Midbrain (tissue), 1 donor: ENCODE data around the gene NANOGP8.
"Not testable (repeated sequence)": the region's sequence is repeated elsewhere in the genome, so short reads cannot be mapped to it uniquely, and the experiment has no call there.

Source experiments
- DNase-seq: peaks from one replicate; lab custom pipeline; 2025; lab: John Stamatoyannopoulos, UW

The NANOGP8 gene, protein sequence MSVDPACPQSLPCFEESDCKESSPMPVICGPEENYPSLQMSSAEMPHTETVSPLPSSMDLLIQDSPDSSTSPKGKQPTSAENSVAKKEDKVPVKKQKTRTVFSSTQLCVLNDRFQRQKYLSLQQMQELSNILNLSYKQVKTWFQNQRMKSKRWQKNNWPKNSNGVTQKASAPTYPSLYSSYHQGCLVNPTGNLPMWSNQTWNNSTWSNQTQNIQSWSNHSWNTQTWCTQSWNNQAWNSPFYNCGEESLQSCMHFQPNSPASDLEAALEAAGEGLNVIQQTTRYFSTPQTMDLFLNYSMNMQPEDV

DNA sequence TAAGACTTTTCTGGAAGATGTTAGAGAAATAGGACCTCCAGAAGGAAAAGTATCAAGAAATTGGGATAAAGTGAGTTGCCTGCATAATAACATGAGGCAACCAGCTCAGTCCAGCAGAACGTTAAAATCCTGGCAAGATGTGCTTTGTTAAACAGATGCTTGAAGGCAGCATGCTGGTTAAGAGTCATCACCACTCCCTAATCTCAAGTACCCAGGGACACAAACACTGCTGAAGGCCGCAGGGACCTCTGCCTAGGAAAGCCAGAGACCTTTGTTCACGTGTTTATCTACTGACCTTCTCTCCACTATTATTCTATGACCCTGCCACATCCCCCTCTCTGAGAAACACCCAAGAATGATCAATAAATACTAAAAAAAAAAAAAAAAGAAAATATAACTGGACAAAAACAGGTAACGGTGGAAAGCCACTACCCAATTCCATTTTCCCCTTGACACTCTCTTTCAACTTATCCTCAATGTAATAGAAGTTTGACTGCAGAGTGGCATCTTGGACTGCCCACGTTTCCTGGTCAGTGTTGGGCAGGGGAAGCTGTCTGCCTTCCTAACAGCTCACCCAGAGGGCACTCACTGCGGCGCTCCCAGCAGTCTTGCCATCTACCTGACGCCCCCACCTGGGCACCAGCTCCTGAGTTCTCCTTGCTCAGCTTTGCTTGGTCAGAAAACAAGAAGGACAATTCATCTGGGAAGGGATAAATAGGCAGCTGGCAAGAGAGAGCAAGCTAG is at the start of gene NANOGP8:
Gene NANOGP8, minus strand, starts transcription at position 120 of the 744 bp plus-strand sequence. CDS start 185 bp downstream, outside the sequence.
- not testable (repeated sequence) for DNase-seq

DNA sequence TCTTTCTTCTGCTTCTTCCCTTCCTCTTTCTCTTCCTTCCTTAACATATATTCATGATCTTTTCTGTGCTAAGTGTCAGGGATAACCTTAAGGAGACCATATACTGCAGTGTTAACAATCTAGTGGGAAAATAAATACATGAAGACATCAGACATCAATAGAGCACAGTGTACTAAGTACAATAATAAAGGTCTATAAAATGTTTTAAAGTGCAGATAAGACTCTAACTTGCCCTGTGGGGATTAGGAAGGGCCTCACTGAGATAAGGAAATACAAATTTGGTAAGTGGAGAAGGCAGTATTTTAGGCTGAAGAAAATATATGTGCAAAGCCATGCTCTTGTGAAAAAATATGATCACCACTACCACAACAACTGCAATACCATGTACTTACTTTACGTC is 49.2 kb upstream of the NANOGP8 start:
- no peak for DNase-seq

DNA sequence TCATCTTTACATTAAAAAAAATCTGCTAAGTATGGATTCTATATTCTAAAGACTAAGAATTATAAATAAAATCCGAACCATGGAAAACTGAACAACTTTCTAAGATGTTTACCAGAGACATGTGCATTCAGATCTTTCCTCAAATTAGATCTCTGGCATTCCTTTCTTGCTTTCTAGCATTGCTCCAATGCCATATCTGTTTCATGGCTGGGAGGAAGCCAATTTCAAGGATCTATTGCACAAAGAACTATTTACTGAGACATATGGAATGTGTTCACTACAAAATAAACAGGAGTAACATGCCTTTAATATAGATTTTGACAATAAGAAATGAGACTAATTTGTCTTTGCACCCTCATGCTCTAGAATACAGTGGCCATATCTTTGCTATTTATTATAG is 45.1 kb upstream of the NANOGP8 start:
- DNase-seq = no peak

DNA sequence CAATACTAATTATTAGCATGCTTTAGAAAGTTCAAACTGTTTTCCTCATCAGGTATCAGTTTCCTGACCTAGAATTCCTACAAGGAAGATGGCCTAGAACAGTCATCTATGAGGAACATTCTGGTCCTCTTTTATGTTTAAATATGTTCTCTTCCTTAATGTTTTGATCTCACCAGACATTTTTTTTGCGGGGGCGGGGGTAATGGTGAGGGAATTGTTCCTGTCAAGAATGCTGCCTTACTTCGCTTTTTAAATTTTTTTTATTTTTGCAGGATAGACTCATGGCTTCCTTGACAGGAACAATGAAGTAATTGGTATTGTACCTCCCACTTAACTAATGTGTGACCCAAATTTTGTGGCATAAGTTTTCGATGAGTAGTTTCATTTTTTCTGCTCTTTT is 44.3 kb upstream of the NANOGP8 start:
- DNase-seq = no peak

DNA sequence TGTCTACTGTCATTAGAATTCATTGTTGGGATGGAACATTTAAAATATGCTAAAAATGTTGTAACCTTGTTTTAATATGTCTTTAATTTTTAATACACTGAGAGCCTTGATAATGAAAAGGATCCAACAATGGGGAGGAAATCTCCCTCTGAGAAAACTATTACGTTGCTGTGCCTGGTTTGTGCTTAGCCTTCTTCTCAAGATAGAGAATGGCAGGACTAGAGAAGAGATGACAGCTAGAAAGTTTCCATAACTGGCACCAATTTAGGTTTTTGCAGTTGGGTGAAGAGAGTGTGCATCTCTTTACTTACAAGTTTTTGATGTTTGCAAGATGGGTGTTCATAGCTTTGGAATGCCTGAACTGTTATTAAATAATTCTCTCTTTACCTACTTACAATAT is 42.6 kb upstream of the NANOGP8 start:
- no peak for DNase-seq

DNA sequence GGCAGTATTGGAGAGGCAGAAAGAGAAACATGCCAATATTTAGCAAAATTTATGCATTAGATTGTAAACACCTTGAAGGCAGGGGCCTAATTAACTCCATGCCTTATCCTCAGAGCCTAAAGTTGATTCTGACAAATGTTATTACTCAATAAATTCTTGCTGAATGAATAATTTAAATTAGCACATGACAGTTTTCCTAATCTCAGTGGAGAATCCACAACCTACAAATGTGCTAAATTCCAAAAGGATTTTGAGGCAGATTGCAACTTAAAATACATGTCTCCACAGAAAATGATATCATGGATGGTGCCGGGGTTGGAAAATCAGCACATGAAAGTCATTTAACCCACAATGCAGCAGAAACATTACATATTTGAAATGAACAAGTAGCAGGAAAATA is 41.1 kb upstream of the NANOGP8 start:
- DNase-seq = no peak

DNA sequence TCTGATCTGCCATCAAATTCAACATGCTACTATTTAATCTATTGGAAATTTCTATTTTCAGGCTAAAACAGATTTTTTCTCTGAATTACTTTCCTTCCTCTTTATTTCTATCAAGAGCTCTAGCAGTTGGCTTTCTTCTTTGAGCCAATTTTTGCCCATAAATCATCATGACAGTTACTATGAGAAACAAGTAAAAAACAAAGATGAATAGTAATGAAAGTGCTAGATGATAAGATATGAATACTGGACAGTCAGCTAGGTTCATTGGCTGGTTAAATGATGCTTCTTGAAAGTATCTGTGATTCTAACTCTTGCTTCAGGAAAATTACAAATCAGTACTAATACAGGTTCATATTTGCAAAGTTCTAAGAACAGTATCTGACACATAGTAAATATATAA is 38.6 kb upstream of the NANOGP8 start:
- no peak for DNase-seq

DNA sequence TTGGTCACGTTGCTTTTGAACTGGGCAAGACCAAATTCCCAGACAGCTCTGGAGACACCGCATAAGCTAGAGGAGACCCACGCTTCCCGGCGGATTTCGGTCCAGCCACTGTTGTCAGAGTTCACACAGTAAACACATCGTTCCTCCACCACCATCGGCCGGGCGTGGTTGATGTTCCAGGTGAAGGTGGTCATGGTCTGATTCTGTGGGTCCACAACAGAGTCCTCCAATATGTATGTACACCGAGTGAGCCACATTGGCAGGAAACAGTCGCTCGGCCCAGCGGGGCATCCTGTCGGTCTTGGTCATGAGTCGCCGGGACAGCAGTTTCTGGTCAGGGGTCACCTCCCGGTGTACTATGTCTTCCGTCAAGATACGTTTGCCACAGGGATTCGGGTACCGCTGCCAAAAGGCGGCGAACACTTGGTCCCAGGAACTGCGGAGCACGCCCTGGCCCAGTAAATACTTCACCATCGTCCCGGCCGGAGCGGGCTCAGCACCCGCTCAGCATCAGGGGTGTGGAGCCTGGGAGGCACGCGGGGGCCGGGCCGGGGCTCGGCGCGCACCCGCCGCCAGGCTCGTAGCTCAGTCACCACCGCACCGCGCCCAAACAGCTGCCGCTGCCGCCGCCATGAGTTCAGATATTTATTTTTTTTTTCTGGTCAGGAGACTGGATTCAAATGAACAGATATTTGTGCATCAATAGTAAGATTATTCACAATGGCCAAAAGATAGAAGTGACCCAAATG is 36.7 kb upstream of the NANOGP8 start:
- no peak for DNase-seq

DNA sequence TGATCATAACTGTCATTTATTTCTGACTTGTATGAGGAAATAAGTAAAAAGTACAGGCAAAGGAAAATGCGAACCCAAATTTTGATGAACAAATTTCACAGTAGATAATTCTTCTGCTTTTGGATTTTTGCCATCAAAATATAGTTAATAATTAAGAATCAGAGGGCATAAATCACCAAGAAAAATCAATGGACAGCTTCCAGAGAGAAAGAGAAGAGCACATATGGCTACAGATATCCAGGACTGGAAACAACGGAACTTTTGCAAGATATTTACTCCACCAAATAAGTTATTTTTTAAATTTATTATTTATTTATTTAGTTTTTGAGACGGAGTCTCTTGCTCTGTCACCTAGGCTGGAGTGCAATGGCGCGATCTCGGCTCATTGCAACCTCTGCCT is 35.1 kb upstream of the NANOGP8 start:
- no peak for DNase-seq

DNA sequence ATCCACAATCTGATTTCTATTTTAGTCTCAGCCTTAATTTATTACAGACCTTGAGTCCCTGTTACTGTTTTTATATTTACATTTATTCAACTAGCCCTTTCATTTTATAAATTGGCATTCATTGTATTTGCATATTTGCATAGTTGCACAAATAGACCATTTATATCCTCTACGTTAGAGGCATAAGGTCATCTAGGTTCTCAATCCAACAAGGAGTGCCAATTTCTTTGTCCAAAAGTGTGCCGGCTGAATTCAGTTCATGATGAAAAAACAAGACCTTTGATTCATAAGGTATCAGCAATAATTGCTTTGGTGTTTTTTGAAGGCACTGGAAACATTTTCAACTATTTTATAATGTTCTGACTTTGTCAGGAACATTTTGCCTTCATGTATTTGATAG is 33.9 kb upstream of the NANOGP8 start:
- DNase-seq = no peak

DNA sequence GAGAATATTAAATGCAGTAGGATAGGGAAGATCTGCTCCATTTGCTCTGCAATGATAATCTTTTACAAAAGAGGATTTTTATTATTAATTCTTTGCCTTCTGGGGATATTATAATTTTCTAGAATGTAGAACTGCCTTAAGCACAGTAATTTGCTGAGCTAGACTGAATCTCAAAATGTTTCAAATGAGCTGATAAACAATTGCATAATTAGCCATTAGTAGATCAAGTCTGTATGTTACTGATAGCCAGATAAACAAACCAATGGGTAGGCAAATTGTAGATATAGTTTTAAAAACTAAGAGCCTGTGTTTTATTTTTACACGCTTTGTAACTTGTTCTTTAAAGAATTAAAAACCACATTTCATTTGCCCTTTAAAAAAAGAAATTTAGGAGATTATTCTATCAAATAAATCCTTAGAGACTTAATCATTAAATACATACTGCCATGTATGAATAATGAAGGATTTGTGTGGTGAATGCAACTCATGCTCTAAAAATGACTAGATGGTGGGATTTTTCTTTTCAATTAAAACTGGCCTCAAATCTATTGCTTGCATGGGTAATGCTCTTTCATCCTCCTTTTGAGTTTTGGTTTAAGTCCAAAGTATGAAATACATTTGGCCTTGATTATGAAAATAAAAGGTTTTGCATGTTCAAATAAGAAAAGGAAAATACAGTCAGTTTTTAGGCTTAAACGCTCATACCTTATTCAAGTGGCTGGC is 32.6 kb upstream of the NANOGP8 start:
- DNase-seq = no peak

DNA sequence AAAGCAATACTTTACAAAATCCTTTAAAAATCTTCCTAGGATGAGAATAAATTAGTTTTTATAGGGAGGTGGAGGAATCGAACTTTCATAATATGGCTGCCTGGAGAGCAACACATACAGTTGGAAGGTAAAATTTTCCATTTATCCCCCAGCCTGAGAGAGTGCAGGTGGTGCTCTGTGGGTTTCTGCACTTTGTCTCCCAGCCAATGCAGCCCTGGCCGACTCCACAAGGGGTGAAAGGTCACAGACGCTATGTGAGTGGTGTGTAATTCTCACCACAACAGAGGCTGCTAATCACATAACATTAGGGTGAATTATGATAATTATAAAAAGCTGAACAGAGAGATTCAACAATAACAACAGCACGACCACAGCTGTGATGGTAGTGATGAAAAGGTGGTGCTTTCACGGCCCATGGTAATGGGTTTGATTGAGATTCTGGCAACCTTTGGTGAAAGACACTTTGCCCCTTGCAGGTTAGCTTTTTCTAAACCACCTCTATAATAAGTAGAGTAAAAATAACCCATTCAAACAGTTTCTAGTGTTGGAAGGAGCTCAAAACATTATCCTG is 30.1 kb upstream of the NANOGP8 start:
- no peak for DNase-seq

DNA sequence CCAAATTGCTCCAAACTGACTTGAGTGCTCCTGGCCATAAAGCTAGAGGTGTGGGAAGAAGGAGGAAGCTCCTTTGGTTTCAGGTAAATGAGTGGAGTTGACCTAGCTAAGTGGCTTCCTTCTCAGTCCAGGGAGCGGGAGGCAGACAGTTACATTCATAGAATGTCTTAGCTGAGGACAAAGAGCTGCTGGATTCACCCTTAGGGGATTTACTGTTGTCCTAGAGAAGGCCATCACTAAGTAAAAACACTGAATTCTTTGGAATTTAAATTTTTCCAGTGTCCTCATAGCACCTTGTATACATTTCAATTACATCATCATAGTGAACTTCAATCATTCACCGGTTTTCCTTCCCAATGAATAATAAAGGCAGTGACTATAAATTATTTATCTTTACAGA is 27.3 kb upstream of the NANOGP8 start:
- no peak for DNase-seq

DNA sequence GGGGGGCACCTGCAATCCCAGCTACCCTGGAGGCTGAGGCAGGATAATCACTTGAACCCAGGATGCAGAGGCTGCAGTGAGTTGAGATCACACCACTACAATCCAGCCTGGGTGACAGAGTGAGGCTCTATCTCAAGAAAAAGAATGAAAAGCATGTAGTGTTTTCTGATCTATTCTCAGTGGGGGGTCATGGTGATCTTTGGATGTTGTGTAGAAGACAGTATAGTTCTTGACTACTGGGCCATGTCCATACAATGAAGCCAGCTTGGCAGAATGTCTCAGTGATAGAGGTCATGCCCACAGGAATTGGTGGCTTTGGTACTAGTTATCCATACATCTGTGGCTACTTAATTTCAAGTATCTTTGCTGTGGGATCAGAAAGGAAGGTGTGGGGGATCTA is 26.8 kb upstream of the NANOGP8 start:
- DNase-seq = no peak

DNA sequence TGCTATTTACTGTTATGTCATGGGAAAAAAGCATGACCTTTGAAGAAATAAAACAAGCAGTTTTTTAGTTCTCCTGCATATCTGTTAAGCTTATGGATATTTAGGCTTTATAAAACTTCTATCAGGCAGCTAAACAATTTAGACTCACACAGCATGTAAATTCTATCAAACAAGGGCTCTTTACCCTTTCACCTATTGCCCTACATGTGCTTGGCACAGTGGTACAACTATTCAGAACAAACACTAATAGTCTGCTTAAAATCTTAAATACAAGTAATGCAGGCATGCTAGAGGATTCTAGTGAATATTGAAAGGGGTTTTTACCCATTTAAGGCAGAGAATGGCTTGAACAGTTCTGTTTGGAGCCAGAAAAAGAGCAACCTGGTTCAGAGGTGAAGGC is 23.4 kb upstream of the NANOGP8 start:
- no peak for DNase-seq

DNA sequence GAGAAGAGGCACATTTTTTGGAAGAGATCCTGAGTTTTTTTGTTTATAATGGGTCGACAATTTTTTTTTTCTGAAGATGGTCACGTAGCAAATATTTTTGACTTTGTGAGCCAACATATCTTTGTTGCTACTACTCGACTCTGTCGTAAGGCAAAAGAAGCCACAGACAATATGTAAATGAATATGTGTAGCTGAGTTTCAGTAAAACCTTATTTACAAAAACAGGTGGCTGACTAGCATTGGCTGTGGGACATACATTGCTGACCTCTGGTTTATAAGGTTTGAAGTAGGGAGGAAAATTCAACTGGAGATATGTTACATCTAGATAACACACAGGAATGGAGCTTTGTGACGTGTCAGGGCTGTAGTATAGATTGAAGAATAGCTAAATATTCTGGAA is 22.5 kb upstream of the NANOGP8 start:
- DNase-seq = no peak

DNA sequence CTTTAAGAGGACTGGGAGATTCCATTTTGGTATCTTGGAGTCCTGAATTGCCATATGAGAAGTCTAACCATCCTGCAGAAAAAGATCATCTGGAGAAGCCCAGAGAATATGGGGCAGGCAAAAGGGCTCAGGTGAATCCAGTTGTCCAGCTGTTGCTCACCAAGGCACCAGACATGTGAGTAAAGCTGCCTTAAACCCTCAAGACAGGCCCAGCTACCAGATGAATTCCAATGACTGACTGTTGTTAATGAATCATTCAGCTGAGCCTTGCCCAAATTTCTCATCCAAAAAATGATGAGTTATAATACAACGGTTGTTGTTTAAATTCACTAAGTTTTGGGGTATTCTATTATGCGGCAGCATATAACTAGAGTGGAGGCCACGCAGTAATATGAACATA is 22.0 kb upstream of the NANOGP8 start:
- no peak for DNase-seq

DNA sequence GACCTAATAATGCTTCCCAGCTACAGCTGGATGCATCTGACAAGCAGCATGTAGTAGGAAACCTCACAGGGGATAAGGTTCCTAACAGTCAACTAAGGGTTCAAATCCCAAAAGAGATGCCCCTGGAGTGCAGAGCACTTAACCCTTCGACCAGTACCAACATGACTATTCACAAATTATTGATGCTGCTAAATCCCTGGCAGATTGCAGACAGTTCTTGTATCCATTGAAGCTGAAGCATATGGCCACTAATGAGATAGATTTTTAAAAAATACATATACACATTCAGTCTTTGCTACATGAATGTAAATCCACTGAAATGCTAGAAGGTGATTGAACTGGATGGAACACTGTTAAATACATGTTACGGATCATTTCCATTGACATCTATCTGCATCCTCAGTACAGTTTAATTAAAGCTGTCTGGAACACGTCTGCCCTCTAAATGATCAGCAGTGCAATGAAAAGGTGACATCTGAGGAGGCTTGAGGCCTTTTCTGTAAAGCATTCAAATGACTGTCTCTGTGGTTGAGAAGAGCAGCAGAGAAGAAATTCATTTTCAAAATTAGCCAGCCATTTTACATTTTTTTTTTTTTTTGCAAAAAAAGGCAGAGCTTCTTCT is 19.5 kb upstream of the NANOGP8 start:
- DNase-seq = no peak

DNA sequence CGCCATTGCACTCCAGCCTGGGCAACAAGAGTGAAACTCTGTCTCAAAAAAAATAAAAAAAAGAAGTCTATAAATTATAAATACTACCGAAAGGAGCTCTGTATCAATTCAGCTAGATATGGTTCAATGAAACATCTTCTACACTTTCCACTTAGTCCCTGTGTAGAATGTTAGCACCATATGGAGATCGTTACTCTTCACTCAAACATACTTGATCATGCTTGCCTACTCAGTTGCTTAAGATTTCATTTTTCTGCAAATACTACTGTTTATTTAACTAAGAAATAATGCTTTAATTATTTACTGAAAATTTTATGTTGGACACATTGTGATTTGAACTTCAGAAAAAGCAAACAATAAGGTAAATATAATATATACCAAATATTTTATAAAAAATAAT is 17.1 kb upstream of the NANOGP8 start:
- no peak for DNase-seq

DNA sequence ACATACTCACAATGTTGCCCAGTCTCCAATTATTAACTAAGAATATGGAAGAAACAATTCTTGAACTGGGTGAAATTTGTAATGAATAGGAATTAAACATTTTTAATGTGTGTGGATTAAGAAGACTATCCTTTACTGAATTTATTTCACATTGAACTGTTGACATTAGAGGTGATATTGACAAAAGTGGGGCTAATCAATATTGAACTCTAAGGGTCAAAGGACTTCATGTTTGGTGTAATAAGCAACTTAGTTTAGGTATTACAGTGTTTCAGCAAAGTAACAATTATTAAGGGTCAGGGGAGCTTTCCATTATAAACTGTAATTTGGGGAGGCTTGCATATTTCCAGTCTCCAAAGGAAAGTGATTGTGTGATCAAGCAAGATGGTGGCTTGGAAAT is 16.2 kb upstream of the NANOGP8 start:
- DNase-seq = no peak

DNA sequence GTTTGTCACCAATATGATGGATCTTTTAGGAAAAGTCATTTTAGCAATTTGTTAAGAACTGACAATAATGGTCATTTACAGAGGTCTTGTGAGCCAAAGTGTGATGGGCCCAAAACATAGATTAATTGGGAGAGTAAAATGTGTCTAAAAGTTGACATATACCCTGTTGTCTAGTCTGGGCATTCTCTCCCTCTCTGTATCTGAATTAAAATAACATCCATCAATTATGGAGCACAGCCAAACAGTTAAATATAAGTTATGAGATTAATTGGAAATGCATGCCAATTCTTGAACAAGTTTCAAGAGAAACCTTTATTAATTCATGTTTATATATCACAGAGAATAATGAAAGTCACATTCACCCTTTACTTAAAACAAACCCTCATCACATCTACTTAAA is 13.6 kb upstream of the NANOGP8 start:
- no peak for DNase-seq

DNA sequence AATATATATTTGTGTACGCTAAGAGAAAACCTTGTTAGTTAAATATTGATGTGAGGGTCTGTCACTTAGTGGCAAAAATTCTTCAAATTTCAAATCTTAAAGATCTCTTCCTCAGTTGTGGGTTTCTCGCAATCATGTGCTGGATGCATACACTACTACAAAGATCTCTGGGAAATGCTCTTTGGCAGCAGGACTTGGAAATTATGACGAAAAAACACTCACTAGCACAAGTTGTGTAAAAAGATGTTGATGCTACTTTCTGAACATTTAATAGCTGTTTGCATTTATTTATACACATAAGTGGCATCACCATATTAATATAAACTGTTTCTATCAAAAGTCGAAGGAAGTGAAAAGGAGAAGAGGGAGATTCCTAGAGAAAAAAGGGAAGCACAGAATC is 10.8 kb upstream of the NANOGP8 start:
- DNase-seq = no peak
